Thyroid gland (tissue), 4 donors: ENCODE measurements around the gene PRIMPOL. TPM values are rescaled to one million over a fixed set of nuclear protein-coding genes. Genes with fewer than 3 reads are reported as not detected.

Experiments used
- DNase-seq, 2 donors: peaks; one replicate each; pipeline ENCODE4 v3.0.0-alpha.2; 2019
- H3K27ac ChIP-seq, 3 donors: fragments of 200-600 bp; sonication (generic); 1 replicate in 2 of 3; 2 replicates in 1 of 3; pipeline ENCODE4 v1.5.1; 2016 to 2019; ENCODE audit warnings: mild to moderate bottlenecking in 1 of 3, moderate library complexity in 1 of 3
- H3K27me3 ChIP-seq: fragments of 200-600 bp; sonication (generic); one replicate; pipeline ENCODE4 v1.5.1; 2019
- H3K36me3 ChIP-seq, 2 donors: fragments of 200-600 bp; sonication (generic); one replicate each; pipeline ENCODE4 v1.5.1; 2016 to 2019
- H3K4me1 ChIP-seq, 2 donors: fragments of 200-600 bp; sonication (generic); one replicate each; pipeline ENCODE4 v1.5.1; 2017 to 2019
- H3K4me3 ChIP-seq, 3 donors: fragments of 200-600 bp; sonication (generic); replicated peaks in 1 of 3; 1 replicate in 2 of 3; 2 replicates in 1 of 3; pipeline ENCODE4 v1.5.1; 2016; ENCODE audit warnings: mild to moderate bottlenecking in 1 of 3
- H3K9me3 ChIP-seq: fragments of 200-600 bp; sonication (generic); one replicate; pipeline ENCODE4 v1.5.1; 2017
- CTCF ChIP-seq, 6 experiments: fragments of 200-600 bp in 3 of 6; fragments of 450-650 bp in 3 of 6; sonication (generic) in 3 of 6; IDR thresholded peaks; one replicate each; pipeline ENCODE4 v1.5.1; 2016 to 2019; ENCODE audit warnings: antibody characterized with exemption in 6 of 6, mild to moderate bottlenecking in 2 of 6, inconsistent platforms in 1 of 6, moderate library complexity in 1 of 6
- POLR2A ChIP-seq, 2 donors: fragments of 450-650 bp; IDR thresholded peaks; one replicate each; pipeline ENCODE4 v1.6.1; 2017; ENCODE audit warnings: antibody characterized with exemption in 2 of 2, mild to moderate bottlenecking in 2 of 2, moderate library complexity in 1 of 2
- WGBS, 2 donors: methylation state at CpG; one replicate each; pipeline ENCODE4 v1.1.5; 2017; 5-methylcytosine and 5-hydroxymethylcytosine counted together
- intact Hi-C: fragments of 100-400 bp; cut with DNase I; formaldehyde crosslinking; loops from one replicate; pipeline ENCODE4 v1.15.1; 2023
- total RNA-seq, 4 donors: library from RNA; depleted of rRNA; stranded (reverse); fragments of >200 nt; gene quantifications; one replicate each; pipeline ENCODE4 v1.2.3, GENCODE V29; 2016

PRIMPOL gene
- total RNA-seq, 4 donors from 2014 or later, result 14.4 to 29.4 (median 22.3) TPM

DNA sequence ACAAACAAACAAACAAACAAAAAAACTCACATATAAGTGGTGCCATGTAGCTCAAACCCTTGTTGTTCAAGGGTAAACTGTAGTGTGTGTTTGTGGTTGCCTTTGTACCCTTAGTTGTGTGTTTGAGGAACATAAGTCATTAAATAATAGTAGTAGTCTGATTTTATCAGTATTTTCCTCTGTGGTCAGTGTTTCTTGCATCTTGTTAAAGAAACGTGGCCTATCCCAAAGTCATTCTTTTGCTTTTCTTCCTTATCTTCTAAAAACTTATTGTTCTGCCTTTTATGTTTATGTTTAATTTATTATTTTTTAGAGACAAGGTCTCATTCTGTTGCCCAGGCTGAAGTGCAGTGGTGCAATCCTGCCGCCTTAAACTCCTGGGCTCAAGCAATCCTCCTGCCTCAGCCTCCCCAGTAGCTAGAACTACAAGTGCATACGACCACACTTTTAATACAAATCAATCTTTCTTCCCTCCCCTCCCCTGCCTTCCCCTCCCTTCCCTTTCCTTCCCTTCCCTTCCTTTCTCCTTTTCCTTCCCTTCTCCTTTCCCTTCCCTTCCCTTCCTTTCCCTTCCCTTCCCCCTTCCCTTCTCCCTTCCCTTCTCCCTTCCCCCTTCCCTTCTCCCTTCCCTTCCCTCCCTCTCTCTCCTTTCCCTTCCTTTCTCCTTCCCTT lies 26.4 kb downstream of the PRIMPOL start:
- intact Hi-C loops, result no loop called here
- 90 to 94% methylated on average over 3 of the region's 3 CpGs for WGBS, 2 donors
- Histone ChIP-seq H3K36me3 (peaks cover 0 to 18% of the 10 kb centered on the region in 2 donors), H3K9me3 (no peaks in the 10 kb centered on the region), H3K4me3 (no peak overlapping the region), H3K27me3 (no peaks in the 10 kb centered on the region), H3K4me1 (no peaks in the 10 kb centered on the region), H3K27ac (no peak overlapping the region)
- DNase-seq, result no peak
- TF ChIP-seq POLR2A (IDR thresholded peaks at IDR 0.05) (no peak), CTCF (IDR thresholded peaks at IDR 0.05) (no peak)

DNA sequence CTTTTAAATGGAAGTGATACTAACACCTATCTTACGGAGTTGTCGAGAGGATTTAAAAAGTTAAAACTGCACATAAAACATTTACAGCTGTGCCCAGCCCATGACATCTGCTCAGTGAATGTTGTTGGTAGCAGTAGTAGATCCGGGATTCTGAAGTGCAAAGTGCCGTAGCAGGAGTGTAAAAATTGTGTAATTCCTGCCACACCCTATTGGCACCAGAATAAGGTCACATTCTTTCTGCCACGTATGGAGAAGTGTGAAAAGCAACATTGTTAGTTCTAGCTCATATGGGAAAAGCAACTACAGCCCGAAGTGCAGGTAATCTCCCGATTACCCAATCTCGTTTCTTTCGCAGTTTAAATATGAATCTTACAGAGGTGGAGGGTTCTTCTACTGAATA lies 31.2 kb downstream of the PRIMPOL start:
- TF ChIP-seq CTCF (IDR thresholded peaks at IDR 0.05) (no peak), POLR2A (IDR thresholded peaks at IDR 0.05) (no peak)
- Histone ChIP-seq H3K4me3 (no peak overlapping the region), H3K4me1 (no peaks in the 10 kb centered on the region), H3K36me3 (no peaks in the 10 kb centered on the region), H3K27me3 (no peaks in the 10 kb centered on the region), H3K27ac (no peak overlapping the region), H3K9me3 (no peaks in the 10 kb centered on the region)
- intact Hi-C loops, result no loop called here
- no peak for DNase-seq
- WGBS, 2 donors, result 74 to 83% methylated on average over 9 of the region's 9 CpGs

GRCh38 chr4:184681916-184682315 lies 32.4 kb downstream of the PRIMPOL start:
- H3K4me3 ChIP-seq, result no peak overlapping the region
- H3K27ac ChIP-seq, result no peak overlapping the region
- TF ChIP-seq CTCF (IDR thresholded peaks at IDR 0.05) (no peak), POLR2A (IDR thresholded peaks at IDR 0.05) (no peak)
- no peaks in the 10 kb centered on the region for H3K27me3 ChIP-seq
- intact Hi-C loops, result no loop called here
- no peak for DNase-seq
- 94% methylated on average over 1 of the region's 1 CpG for WGBS, 2 donors
- H3K9me3 ChIP-seq, result no peaks in the 10 kb centered on the region
- no peaks in the 10 kb centered on the region for H3K36me3 ChIP-seq
- H3K4me1 ChIP-seq, result no peaks in the 10 kb centered on the region

GRCh38 chr4:184684491-184685189 lies 35.1 kb downstream of the PRIMPOL start:
- DNase-seq, result no peak
- WGBS, 2 donors, result 87 to 90% methylated on average over 5 of the region's 5 CpGs
- TF ChIP-seq CTCF (IDR thresholded peaks at IDR 0.05) (no peak), POLR2A (IDR thresholded peaks at IDR 0.05) (no peak)

DNA sequence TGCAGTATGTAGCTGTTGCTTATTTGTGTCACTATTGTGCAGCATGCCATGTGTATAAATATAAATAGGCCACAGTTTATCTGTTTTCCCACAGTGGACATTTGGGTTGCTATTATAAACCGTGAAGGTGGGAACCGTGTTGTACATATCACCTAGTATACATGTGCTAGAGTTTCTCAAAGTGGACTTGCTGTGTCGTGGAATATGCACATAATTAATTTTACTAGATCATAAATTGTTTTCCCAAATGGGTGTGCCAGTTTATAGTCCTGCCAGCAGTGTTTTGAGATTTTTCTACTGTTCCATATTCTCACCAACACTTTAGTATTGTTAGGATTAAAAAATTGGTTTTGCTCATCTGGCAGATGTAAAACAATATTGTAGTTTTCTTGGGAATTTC lies 38.5 kb downstream of the PRIMPOL start:
- intact Hi-C loops, result no loop called here
- no peak for TF ChIP-seq POLR2A (IDR thresholded peaks at IDR 0.05)
- TF ChIP-seq CTCF (IDR thresholded peaks at IDR 0.05), result no peak
- H3K9me3 ChIP-seq, result no peaks in the 10 kb centered on the region
- no peaks in the 10 kb centered on the region for H3K36me3 ChIP-seq
- no peaks in the 10 kb centered on the region for H3K4me1 ChIP-seq
- no peak overlapping the region for H3K4me3 ChIP-seq
- H3K27ac ChIP-seq, result no peak overlapping the region
- no peak for DNase-seq
- no peaks in the 10 kb centered on the region for H3K27me3 ChIP-seq
- WGBS, 2 donors, result 61 to 63% methylated on average over 3 of the region's 3 CpGs

More at GRCh38 chr4:184684491-184685189, 35.1 kb downstream of the PRIMPOL start:
- H3K9me3 ChIP-seq, result no peaks in the 10 kb centered on the region
- intact Hi-C loops, result no loop called here
- H3K36me3 ChIP-seq, result no peaks in the 10 kb centered on the region
- H3K27ac ChIP-seq, result no peak overlapping the region
- H3K27me3 ChIP-seq, result no peaks in the 10 kb centered on the region
- no peaks in the 10 kb centered on the region for H3K4me1 ChIP-seq
- no peak overlapping the region for H3K4me3 ChIP-seq
